Gastroesophageal sphincter (tissue), 4 donors: ENCODE measurements around the gene CHGA. TPM values are rescaled to one million over a fixed set of nuclear protein-coding genes. Genes with fewer than 3 reads are reported as not detected.

Source experiments
- ATAC-seq: fragments of 150-250 bp; one replicate; pipeline ENCODE4 v1.9.1; 2016; ENCODE audit warnings: mild to moderate bottlenecking, moderate library complexity
- H3K27ac ChIP-seq, 4 donors: fragments of 200-600 bp; sonication (generic) in 3 of 4; 1 replicate in 3 of 4; 2 replicates in 1 of 4; pipeline ENCODE4 v1.5.1; 2016 to 2019
- H3K27me3 ChIP-seq: fragments of 200-600 bp; sonication (generic); one replicate; pipeline ENCODE4 v1.5.1; 2019
- H3K36me3 ChIP-seq, 2 donors: fragments of 200-600 bp; sonication (generic); one replicate each; pipeline ENCODE4 v1.5.1; 2019; ENCODE audit warnings: control low read depth in 1 of 2
- H3K4me1 ChIP-seq, 3 donors: fragments of 200-600 bp; sonication (generic); 1 replicate in 2 of 3; 2 replicates in 1 of 3; pipeline ENCODE4 v1.5.1; 2016 to 2019; ENCODE audit warnings: control low read depth in 2 of 3
- H3K4me3 ChIP-seq, 2 donors: fragments of 200-600 bp; sonication (generic); one replicate each; pipeline ENCODE4 v1.5.1; 2019; ENCODE audit warnings: mild to moderate bottlenecking in 1 of 2, moderate library complexity in 1 of 2
- H3K9me3 ChIP-seq, 3 donors: fragments of 200-600 bp; sonication (generic); one replicate each; pipeline ENCODE4 v1.5.1; 2017 to 2019; ENCODE audit warnings: control low read depth in 2 of 3
- CTCF ChIP-seq, 4 experiments: fragments of 200-600 bp in 2 of 4; fragments of 450-650 bp in 2 of 4; sonication (generic) in 1 of 4; IDR thresholded peaks; one replicate each; pipeline ENCODE4 v1.5.1; 2017 to 2019; ENCODE audit warnings: antibody characterized with exemption in 4 of 4, mild to moderate bottlenecking in 2 of 4, moderate library complexity in 2 of 4
- EP300 ChIP-seq: sonication (generic); formaldehyde crosslinking; IDR thresholded peaks from one replicate; pipeline ENCODE4 v1.6.1; 2017; ENCODE audit warnings: antibody characterized with exemption, mild to moderate bottlenecking
- POLR2A ChIP-seq, 2 donors: fragments of 450-650 bp; IDR thresholded peaks; one replicate each; pipeline ENCODE4 v1.6.1; 2017; ENCODE audit warnings: antibody characterized with exemption in 2 of 2, mild to moderate bottlenecking in 2 of 2, moderate library complexity in 1 of 2
- POLR2AphosphoS5 ChIP-seq: sonication (generic); formaldehyde crosslinking; IDR thresholded peaks from one replicate; pipeline ENCODE4 v1.6.1; 2017; ENCODE audit warnings: antibody characterized with exemption
- WGBS, 2 donors: methylation state at CpG; one replicate each; pipeline ENCODE4 v1.1.5; 2018; ENCODE audit warnings: low coverage in 1 of 2; 5-methylcytosine and 5-hydroxymethylcytosine counted together
- total RNA-seq, 4 donors: library from RNA; depleted of rRNA; stranded (reverse); fragments of >200 nt; gene quantifications; one replicate each; pipeline ENCODE4 v1.1.0, GENCODE V29; 2016

The CHGA gene
- total RNA-seq, 4 donors from 2014 or later, result 1.8 TPM; not detected in 1

GRCh38 chr14:92970271-92970670 lies 47.3 kb downstream of the CHGA start:
- Histone ChIP-seq H3K27me3 (no peaks in the 10 kb centered on the region), H3K36me3 (no peaks in the 10 kb centered on the region), H3K9me3 (no peaks in the 10 kb centered on the region), H3K27ac (peak overlapping the region in 2 of 4 donors; percentile 25 to 82), H3K4me3 (no peak overlapping the region), H3K4me1 (peaks cover 0 to 44% (median 16%) of the 10 kb centered on the region in 3 donors)
- TF ChIP-seq POLR2AphosphoS5 (no peak), POLR2A (IDR thresholded peaks at IDR 0.05) (no peak)
- ATAC-seq, result no peak
- WGBS, 2 donors, result 100% methylated on average over 3 of the region's 12 CpGs; no CpG with 5 or more reads in 1 of the 2 donors

- Histone ChIP-seq H3K27ac (peak overlapping the region in 3 of 4 donors; percentile 72 to 92 (median 82)), H3K4me1 (peaks cover 0 to 41% (median 16%) of the 10 kb centered on the region in 3 donors)
- ATAC-seq, result no peak
Observed at GRCh38 chr14:92971601-92972180, 48.7 kb downstream of the CHGA start.

DNA sequence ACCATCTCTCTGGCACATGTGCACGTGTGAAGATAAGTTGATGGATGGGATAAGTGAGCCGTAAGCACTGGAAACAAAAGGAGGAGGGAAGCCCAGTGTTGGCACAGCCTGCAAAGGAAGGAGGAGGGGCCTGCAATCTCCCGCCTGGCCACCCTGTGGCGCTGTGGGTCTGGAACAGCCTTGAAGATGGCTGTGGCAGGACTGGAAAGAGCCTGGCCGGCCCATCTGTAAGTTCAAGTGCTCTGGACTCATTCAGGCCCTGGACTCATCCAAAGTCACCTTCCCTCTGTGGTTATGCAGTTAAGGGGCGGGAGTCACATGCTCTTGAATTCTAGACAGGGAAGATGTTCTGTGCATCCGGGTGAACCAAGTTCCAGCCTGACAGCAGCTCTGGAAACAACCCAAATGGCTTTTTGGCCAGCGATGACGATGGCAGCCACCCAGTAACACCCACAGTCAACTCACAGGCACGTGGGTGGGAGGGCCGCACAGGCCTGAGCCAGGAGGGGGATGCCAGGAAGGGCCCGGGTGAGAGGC lies 50.4 kb downstream of the CHGA start:
- peaks cover 0 to 13% (median 0%) of the 10 kb centered on the region in 3 donors for H3K9me3 ChIP-seq
- no peaks in the 10 kb centered on the region for H3K27me3 ChIP-seq
- H3K4me1 ChIP-seq, result peaks cover 0 to 41% (median 16%) of the 10 kb centered on the region in 3 donors
- WGBS, 2 donors, result 16 to 35% methylated on average over 4 to 9 of the region's 12 CpGs
- TF ChIP-seq POLR2AphosphoS5 (peak; percentile 62), POLR2A (IDR thresholded peaks at IDR 0.05) (no peak), CTCF (IDR thresholded peaks at IDR 0.05) (peak in 3 of 4 experiments; percentile 92 to 96 (median 93)), EP300 (no peak)
- H3K27ac ChIP-seq, result peak overlapping the region; percentile 48 to 92 (median 77)
- peaks cover 0 to 20% of the 10 kb centered on the region in 2 donors for H3K36me3 ChIP-seq
- H3K4me3 ChIP-seq, result no peak overlapping the region
- ATAC-seq, result peak; percentile 86

More at GRCh38 chr14:92971601-92972180, 48.7 kb downstream of the CHGA start:
- no peak overlapping the region for H3K4me3 ChIP-seq
- TF ChIP-seq EP300 (no peak), POLR2AphosphoS5 (no peak), POLR2A (IDR thresholded peaks at IDR 0.05) (no peak), CTCF (IDR thresholded peaks at IDR 0.05) (no peak)
- WGBS, 2 donors, result 92 to 97% methylated on average over 5 to 9 of the region's 16 CpGs
- H3K9me3 ChIP-seq, result peaks cover 0 to 10% (median 0%) of the 10 kb centered on the region in 3 donors
- no peaks in the 10 kb centered on the region for H3K27me3 ChIP-seq
- H3K36me3 ChIP-seq, result peaks cover 0 to 9% of the 10 kb centered on the region in 2 donors

DNA sequence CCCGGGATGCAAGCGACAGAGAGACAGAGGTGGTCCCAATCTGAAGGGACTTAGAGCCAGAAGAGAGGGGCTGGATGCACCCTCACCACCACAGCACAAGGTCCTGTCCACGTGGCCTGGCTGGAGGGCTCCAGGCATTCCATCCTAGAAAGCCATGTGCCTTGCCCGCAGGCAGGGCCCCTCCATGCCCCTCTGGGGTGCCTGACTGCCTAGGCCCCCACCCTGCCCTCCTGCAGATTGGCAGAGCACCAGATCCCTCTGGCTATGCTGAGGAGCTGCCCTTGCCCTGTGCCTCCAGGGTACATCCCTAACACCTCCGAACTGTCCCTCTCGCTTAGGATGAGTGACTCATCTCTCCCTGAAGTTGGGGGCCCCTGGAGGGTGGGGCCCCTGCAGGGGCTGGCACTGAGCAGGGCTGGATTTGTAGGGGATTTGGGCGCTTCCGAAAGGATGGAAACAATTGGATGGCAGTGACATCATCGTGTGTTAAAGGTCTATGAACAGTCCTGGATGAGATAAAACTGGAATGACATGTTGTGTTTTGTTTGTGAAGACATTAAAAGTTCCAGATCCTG lies 50.9 kb downstream of the CHGA start:
- WGBS, 2 donors, result 47 to 74% methylated on average over 3 of the region's 9 CpGs
- Histone ChIP-seq H3K4me3 (no peak overlapping the region), H3K36me3 (peaks cover 0 to 25% of the 10 kb centered on the region in 2 donors), H3K9me3 (peaks cover 0 to 19% (median 0%) of the 10 kb centered on the region in 3 donors), H3K4me1 (peaks cover 0 to 41% (median 16%) of the 10 kb centered on the region in 3 donors), H3K27me3 (no peaks in the 10 kb centered on the region), H3K27ac (peak overlapping the region; percentile 48 to 92 (median 77))
- ATAC-seq, result peak; percentile 27
- TF ChIP-seq POLR2A (IDR thresholded peaks at IDR 0.05) (no peak), EP300 (no peak), CTCF (IDR thresholded peaks at IDR 0.05) (no peak), POLR2AphosphoS5 (no peak)

GRCh38 chr14:92974541-92975345 lies 51.8 kb downstream of the CHGA start:
- no peak for TF ChIP-seq EP300
- no peak for TF ChIP-seq POLR2AphosphoS5
- no peak for TF ChIP-seq POLR2A (IDR thresholded peaks at IDR 0.05)
- no peak for TF ChIP-seq CTCF (IDR thresholded peaks at IDR 0.05)
- Histone ChIP-seq H3K36me3 (peaks cover 0 to 28% of the 10 kb centered on the region in 2 donors), H3K9me3 (peaks cover 0 to 20% (median 0%) of the 10 kb centered on the region in 3 donors), H3K27ac (peak overlapping the region; percentile 48 to 92 (median 77)), H3K4me3 (no peak overlapping the region), H3K27me3 (no peaks in the 10 kb centered on the region), H3K4me1 (peaks cover 0 to 41% (median 16%) of the 10 kb centered on the region in 3 donors)
- no peak for ATAC-seq
- 86% methylated on average over 7 of the region's 17 CpGs; no CpG with 5 or more reads in 1 of the 2 donors for WGBS, 2 donors
